NCI-H774 (cell line): ENCODE results near the gene PCGF6.
"Not testable (repeated sequence)": the region's sequence is repeated elsewhere in the genome, so short reads cannot be mapped to it uniquely, and the experiment has no call there.

Source experiments
- DNase-seq: peaks from one replicate; lab custom pipeline; 2025; lab: John Stamatoyannopoulos, UW

PCGF6 gene, protein sequence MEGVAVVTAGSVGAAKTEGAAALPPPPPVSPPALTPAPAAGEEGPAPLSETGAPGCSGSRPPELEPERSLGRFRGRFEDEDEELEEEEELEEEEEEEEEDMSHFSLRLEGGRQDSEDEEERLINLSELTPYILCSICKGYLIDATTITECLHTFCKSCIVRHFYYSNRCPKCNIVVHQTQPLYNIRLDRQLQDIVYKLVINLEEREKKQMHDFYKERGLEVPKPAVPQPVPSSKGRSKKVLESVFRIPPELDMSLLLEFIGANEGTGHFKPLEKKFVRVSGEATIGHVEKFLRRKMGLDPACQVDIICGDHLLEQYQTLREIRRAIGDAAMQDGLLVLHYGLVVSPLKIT

DNA sequence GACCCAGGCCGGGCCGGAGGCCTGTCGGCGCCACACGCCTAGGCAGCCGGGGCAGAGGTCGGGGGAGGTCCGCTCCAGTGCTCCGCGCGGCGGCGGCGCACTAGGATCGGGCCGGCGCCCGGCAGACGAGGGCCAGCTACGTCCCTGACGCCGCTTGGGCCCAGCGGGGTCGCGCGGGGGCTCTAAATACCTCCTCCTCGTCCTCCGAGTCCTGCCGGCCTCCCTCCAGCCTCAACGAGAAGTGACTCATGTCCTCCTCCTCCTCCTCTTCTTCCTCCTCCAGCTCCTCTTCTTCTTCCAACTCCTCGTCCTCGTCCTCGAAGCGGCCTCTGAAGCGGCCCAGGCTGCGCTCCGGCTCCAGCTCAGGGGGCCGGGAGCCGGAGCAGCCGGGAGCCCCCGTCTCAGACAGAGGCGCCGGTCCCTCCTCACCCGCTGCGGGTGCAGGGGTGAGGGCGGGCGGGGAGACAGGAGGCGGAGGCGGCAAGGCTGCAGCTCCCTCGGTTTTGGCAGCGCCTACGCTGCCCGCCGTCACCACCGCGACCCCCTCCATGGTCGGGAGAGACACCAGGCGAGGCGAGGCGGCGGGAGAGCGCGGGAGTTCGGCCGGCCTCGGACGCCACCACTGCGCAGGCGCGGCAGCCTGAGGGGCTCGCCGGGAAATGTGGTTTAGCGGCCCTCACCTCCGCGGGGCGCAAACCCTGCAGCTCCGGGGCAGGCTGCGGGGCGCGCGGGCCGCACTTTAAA, at the start of gene PCGF6:
Gene PCGF6 (minus strand): TSS at position 624 of the 744 bp plus-strand sequence. CDS start 74 bp downstream, at position 550.
- peak; percentile 21 for DNase-seq

DNA sequence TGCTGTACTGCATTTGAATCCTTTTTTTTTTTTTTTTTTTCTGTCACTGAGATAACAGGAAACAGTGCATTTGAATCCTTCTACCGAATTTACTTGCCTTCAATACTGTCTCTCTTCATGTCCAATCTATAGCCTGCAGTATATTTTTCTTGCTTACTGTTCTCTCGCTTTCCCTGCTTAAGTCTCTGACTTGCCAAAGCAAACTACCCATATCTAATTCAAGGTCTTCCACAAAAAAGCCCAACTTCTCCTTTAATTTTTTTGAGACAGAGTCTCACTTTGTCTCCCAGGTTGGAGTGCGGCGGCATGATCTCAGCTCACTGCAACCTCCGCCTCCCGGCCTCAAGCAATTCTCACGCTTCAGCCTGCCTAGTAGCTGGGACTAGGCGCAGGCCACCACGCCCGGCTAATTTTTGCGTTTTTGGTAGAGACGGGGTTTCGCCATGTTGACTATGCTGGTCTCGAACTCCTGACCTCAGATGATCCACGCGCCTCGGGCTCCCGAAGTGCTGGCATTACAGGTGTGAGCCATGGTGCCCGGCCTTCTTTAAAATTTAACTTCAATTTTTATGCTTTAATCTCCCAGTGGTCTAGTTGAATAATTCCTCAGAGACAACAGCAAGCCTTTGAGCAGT, 46.4 kb upstream of the PCGF6 start:
- DNase-seq: no peak

DNA sequence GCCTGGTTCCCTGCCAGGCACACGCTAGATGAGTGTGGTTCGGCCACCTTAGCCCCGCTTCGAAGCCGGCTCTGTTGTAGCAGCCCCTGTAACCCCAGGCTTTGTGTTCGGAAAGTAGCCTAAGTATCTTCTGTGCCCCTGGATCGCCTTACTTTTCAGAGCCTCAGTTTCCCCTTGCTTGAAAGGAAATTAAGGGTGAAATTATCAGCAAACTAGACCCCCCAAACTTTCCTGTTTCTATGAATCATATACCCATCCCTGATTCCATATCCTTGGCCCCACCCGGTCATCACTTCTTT, 45.8 kb upstream of the PCGF6 start:
- DNase-seq: no peak

DNA sequence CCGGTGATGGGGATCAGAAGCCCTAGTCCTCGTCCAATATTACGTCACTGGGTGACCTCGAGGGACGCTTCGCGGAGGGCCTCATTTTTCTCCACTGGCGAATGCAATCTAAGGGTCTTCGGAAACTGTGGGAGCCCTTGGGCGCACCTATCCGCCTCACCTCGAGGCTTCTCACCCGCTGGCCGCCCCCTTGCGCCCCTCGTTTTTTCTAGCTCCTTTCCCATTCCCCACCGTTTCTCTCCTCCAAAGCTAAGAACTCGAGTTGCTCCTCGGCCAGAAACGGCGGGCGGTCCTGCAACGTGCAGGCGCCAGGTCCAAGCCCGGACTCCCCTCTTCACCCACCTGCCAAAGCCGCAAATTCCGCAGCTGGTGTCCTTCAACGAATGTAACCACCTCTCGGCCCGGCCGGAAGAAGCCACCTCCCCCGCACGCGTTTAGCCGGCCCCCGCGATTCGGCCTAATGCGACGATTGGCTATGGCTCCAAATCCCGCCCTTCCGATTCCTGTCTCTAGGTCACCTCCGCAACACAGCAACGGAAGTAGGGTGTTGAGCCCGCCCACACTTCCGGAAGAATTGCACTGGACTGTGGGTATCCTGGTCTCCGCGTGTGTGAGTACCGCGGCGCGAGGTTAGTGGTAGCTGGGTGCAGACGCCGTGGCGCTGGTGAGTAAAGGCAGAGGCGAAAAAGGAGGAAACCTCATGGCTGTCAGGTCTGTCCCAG, 45.3 kb upstream of the PCGF6 start, which contains the start of the genes ATP5MK and PDCD11:
Gene ATP5MK (minus strand): TSS at position 409 of the 722 bp plus-strand sequence. CDS start 4,018 bp downstream, outside the sequence.
Gene PDCD11 (plus strand): TSS at position 560 of the 722 bp plus-strand sequence. CDS start 1,801 bp downstream, outside the sequence.
- DNase-seq: peak; percentile 84

DNA sequence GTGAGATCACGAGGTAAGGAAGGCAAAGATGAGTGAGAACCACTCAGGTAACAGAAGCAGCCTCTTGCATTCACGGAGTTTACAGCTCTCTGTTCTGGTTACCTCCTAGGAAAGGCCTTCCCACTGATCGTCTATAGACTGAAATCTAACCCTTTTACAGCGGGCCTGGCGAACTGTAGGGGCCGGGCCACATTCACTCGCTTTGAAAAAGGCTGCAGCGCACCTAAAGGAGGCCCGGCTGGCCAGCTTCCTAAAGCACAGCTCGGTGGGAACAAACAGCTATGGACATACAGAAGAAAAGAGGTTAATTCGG, 44.8 kb upstream of the PCGF6 start:
- DNase-seq: no peak

DNA sequence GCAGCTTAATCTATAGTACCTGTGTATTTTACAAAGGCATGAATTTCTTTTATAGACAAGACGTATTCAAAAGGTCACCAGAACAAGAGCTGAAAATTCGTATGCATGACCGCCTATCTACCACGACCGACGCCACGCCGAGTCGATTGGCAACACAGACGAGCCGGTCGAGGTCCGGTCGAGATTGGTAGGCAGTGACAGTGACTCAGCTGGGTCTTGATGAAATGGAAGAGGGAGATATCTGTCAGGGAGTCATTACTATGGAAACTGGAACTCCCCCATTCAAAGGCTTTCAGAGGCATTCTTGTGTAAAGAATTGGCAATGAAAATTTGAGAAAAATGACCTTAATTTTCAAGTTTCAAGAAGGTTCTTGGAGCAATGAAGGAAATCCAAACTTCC, 43.2 kb upstream of the PCGF6 start:
- no peak for DNase-seq

DNA sequence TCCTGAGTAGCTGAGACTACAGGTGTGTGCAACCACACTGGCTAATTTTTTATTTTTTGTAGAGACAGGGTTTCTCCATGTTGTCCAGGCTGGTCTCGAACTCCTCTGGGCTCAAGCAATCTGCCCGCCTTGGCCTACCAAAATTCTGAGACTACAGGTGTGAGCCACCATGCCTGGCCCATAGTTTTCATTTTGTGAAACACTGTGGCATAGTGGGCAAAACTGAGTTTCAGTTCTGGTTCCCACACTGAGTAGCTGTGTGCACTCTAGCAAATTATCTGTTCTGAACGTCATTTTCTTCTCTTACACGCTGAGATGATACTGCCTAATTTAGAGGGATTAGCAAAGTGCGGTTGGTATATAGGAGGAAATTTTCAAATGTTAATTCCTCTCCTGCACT, 31.8 kb upstream of the PCGF6 start:
- DNase-seq: no peak

DNA sequence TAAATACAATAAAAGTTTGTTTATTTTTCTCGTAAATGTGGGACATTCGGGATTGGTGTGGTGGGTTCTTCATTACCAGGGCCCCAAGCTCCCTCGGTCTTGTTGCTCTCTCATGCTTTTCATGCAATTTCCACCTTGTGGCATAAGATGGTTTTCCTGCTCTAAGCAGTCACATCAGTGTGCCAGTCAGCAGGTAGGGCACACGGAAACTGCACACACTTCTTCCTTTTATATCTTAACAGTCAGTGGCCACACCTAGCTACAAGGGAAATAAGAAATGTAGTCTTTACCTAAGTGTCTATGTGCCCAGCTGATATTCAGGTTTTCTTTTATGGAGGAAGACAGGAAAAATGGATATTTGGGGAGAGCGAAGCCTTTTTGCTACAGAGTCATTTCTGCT, 23.3 kb upstream of the PCGF6 start:
- DNase-seq: no peak

DNA sequence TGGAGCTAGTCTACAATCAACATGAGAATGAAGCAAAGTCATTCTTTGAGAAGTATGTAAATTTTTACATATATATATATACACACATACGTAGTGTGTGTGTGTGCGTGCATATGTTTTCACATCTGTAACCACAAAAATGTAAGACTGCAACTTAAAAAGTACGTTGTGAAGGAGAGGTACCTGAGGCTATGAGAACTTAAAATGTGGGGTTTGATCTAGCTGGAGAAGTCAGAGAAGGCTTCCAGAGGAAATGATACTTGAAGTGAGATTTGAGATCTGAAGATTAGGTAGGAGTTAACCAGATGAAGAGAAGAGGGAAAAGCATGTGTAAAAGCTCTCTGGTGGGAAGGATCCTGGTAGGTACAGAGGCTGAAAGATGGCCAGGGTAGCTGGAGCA, 22.6 kb upstream of the PCGF6 start:
- DNase-seq: no peak

DNA sequence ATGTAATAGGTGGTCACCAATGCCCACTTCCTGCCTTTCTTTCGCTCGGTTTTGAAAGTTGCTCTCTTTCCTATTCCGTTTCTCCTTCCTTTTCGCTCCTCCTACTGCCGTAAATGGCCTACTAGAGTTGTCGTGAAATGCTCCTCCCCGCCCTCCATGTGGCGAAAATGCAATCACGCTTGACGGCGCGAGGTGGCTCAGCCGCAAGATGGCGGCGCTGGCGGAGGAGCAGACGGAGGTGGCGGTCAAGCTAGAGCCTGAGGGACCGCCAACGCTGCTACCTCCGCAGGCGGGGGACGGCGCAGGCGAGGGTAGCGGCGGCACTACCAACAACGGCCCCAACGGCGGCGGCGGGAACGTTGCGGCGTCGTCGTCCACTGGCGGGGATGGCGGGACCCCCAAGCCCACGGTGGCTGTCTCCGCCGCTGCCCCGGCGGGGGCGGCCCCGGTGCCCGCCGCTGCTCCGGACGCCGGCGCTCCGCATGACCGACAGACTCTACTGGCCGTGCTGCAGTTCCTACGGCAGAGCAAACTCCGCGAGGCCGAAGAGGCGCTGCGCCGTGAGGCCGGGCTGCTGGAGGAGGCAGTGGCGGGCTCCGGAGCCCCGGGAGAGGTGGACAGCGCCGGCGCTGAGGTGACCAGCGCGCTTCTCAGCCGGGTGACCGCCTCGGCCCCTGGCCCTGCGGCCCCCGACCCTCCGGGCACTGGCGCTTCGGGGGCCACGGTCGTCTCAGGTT, 17.0 kb upstream of the PCGF6 start, which contains the start of gene TAF5:
Gene TAF5 (plus strand): TSS at position 195 of the 737 bp plus-strand sequence. CDS start 14 bp downstream, at position 209.
- peak; percentile 82 for DNase-seq

DNA sequence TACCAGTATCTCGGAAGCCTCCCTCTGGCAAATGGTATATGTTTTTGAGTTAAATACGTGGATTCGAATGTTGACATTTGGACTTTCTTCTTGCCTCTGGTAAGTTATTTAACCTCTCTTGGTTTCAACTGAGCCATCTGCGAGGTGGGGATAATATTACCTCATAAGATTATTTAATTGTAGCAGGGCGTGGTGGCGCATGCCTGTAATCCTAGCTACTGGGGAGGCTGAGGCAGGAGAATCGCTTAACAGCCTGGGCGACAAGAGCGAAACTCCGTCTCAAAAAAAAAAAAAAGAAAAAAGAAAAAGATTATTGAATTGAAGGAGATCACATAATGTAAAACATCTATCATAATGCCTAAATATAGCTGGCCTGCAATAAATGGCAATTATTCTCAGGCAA, 16.4 kb upstream of the PCGF6 start:
- no peak for DNase-seq

DNA sequence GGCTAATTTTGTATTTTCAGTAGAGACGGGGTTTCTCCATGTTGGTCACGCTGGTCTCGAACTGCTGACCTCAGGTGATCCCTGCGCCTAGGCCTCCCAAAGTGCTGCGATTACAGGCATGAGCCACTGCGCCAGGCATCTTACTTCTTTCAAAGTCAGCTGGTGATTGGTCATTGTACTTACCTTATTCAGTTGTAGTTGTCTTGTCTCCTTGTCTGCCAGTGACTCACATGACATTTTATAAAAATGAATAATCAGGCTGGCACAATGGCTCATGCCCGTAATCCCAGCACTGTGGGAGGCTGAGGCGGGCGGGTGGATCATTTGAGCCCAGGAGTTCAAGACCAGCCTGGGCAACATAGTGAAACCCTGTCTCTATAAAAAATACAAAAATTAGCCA, 9.9 kb upstream of the PCGF6 start:
- DNase-seq: not testable (repeated sequence)

DNA sequence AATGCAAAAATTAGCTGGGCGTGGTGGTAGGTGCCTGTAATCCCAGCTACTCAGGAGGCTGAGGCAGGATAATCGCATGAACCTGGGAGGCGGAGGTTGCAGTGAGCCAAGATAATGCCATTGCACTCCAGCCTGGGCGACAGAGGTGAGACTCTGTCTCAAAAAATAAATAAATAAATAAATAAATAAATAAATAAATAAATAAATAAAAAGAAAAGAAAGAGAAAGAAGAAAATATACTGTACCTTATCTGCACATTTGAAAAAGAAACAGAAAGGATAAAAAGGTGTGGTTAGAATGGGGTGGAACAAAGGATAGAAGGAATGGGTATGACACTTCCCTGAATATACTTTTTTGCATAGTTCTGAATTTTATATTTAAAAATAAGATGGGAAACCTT, 8.6 kb upstream of the PCGF6 start:
- DNase-seq: not testable (repeated sequence)

DNA sequence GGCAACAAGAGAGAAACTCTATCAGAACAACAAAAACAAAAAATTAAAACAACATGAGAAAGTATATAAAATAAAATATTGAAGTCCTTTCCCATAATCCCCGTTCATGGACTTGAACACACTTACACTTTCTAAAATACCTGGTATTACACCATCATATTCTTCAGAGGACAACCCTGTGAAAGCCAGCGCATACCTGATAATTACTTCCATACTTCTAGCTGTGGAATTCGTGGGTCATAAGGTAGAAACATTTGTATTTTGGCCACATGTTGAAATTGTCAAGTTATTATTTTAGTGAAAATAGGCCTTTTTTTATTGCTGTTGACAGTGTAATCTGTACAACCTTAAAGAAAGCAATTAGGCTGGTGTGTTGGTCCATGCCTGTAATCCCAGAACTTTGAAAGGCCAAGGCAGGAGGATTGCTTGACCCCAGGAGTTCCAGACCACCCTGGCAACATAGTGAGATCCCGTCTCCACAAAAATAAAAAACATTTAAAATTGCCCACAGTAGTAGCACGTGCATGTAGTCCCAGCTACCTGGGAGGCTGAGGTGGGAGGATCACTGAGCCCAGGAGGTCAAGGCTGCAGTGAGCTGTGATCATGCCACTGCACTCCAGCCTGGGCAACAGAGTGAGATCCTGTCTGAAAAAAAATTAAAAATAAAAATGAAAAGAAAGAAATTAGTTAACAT, 5.1 kb upstream of the PCGF6 start:
- no peak for DNase-seq

DNA sequence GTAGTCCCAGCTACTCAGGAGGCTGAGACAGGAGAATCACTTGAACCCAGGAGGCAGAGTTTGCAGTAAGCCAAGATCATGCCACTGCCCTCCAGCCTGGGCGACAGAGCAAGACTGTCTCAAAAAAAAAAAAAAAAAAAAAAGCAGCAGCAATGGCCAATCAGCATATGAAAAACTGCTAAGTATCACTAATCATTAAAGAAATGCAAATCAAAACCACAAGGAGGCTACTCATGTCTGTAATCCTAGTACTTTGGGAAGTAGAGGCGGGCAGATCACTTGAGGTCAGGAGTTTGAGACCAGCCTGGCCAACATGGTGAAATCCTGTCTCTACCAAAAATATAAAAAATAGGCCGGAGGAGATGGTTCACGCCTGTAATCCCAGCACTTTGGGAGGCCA, 3.6 kb upstream of the PCGF6 start:
- not testable (repeated sequence) for DNase-seq

DNA sequence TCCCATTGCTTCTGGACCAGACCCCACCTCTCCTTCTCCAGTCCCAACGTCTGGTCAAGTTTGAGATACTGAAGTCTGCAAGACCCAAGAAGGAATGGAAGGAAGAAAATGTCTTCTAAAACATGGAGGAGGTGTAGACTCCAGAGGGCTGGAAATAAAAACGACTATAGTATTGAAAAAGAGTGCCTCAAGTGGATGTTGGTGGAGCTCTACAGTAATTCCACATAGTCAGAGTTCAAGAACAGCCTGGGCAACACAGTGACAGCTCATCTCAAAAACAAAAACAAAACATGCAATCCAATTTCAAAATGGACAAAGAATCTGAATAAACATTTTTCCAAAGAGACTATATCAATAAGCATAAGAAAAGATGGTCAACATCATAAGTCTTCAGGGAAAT, 2.3 kb upstream of the PCGF6 start:
- DNase-seq: no peak

DNA sequence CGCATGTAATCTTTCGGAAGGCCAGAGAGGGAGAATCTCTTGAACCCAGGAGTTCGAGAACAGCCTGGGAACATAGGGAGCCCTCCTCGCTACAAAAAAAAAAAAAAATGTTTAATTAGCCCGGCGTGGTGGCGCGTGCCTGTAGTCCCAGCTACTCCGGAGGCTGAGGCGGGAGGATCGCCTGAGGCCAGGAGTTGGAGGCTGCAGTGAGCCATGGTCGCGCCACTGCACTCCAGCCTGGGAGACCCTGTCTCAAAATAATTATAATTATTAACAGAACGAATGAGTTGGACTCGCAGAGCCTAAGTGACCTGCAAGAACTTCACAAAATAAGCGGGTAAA, 794 bp downstream of the PCGF6 start:
- no peak for DNase-seq

DNA sequence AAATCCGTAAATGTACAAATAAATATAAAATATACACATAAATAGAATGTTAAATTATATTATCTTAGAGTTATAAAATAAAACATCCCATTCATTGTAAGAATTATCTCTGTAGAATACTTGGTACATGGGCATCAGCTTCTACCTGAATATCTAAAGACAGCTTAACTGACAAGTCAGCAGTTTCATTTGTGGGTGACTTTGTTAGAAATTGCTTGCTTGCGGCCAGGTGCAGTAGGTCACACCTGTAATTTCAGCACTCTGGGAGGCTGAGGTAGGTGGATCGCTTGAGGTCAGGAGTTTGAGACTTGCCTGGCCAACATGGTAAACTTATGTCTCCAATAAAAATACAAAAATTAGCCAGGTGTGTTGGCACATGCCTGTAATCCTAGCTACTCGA, 14.6 kb downstream of the PCGF6 start:
- DNase-seq: no peak

DNA sequence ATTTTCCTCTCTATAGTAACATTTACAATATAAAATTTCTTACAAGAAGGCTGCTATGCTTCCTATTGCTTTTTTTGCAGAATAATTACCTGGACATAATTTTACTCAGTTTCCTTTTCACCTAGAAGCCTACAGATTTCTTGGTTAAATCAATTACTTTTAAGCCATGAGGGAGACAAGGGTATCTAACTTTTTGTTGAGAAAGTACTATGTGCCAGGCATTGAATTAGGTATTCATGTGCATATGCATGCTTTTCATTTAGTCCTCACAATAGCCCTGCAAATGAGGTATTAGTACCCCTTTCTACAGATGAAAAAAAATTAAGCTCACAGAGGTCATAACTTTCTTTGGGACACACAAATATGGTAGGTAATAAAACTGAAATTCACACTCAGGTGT, 16.4 kb downstream of the PCGF6 start:
- no peak for DNase-seq

DNA sequence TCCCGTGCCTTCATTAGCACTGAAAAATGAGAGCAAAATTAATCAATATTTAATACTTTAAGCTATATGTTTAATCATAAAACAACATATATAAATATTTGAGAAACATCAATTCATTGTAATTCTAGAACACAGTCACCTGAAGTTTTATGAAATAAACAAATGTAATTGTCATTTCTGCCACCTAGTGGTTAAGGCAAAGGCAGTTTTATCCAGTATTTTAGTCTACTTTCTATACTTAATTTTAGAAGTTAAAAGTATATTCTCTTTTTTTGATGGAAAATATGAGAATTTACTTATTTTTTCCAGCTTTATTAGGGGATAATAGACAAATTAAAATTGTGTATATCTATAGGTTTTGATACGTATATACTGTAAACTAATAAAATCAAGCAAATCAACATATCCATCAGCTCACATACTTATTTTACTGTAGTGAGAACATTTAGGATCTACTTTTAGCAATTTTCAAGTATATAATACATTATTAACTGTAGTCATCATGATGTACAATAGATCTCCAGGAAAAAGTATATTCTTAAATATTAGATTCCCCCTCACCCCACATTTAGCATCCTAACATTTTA, 16.9 kb downstream of the PCGF6 start:
- DNase-seq: no peak

DNA sequence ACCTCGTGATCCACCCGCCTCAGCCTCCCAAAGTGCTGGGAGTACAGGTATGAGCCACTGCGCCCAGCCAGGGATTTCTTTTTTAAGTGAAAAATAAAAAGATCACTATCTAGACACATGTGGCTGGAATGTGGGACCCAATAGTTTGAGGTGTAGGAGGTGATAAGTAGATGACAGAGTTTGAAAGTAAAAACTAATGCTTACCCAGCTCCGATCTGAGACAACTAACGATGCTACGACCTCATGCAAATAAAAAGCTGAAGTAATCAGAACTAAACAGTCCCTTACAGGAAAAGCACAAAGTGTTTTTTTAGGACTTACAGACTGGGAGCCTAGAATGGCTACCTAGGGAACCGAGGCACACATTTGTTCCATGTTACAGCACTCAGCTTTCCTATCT, 23.0 kb downstream of the PCGF6 start:
- no peak for DNase-seq
